Lower leg skin (tissue), 4 donors: Measurements from ENCODE around the gene DNAH10. TPM values are rescaled to one million over a fixed set of nuclear protein-coding genes. Genes with fewer than 3 reads are reported as not detected.

ENCODE experiments used
- DNase-seq, 2 donors: peaks; one replicate each; pipeline ENCODE4 v3.0.0-alpha.2; 2019; ENCODE audit warnings: low spot score in 2 of 2
- H3K4me3 ChIP-seq: fragments of 200-600 bp; sonication (generic); 2 replicates; pipeline ENCODE4 v1.5.1; 2017; ENCODE audit warnings: mild to moderate bottlenecking, low read depth; ENCODE audit not compliant: poor library complexity, severe bottlenecking
- POLR2A ChIP-seq, 2 donors: fragments of 450-650 bp; IDR thresholded peaks; one replicate each; pipeline ENCODE4 v1.6.1; 2016 to 2017; ENCODE audit warnings: antibody characterized with exemption in 2 of 2, mild to moderate bottlenecking in 1 of 2, moderate library complexity in 1 of 2
- WGBS, 2 donors: methylation state at CpG; one replicate each; pipeline ENCODE4 v1.1.5; 2018; 5-methylcytosine and 5-hydroxymethylcytosine counted together
- intact Hi-C: fragments of 100-400 bp; cut with DNase I; formaldehyde crosslinking; loops from one replicate; pipeline ENCODE4 v1.15.0; 2023; ENCODE audit warnings: low total_unique reads
- total RNA-seq, 4 donors: library from RNA; depleted of rRNA; stranded (reverse); fragments of >200 nt; gene quantifications; one replicate each; pipeline ENCODE4 v1.1.0, GENCODE V29; 2016
- TF ChIP-seq, protein P1 (sequence below), 3 donors: fragments of 450-650 bp; IDR thresholded peaks; one replicate each; pipeline ENCODE4 v1.5.1; 2016; ENCODE audit warnings: antibody characterized with exemption in 3 of 3, mild to moderate bottlenecking in 3 of 3, moderate library complexity in 2 of 3

The DNAH10 gene
- total RNA-seq, 4 donors from 2014 or later: 0.02 to 0.27 (median 0.06) TPM; not detected in 1

- H3K4me3 ChIP-seq: no peak overlapping the region
- TF ChIP-seq, protein P1, sequence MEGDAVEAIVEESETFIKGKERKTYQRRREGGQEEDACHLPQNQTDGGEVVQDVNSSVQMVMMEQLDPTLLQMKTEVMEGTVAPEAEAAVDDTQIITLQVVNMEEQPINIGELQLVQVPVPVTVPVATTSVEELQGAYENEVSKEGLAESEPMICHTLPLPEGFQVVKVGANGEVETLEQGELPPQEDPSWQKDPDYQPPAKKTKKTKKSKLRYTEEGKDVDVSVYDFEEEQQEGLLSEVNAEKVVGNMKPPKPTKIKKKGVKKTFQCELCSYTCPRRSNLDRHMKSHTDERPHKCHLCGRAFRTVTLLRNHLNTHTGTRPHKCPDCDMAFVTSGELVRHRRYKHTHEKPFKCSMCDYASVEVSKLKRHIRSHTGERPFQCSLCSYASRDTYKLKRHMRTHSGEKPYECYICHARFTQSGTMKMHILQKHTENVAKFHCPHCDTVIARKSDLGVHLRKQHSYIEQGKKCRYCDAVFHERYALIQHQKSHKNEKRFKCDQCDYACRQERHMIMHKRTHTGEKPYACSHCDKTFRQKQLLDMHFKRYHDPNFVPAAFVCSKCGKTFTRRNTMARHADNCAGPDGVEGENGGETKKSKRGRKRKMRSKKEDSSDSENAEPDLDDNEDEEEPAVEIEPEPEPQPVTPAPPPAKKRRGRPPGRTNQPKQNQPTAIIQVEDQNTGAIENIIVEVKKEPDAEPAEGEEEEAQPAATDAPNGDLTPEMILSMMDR (IDR thresholded peaks at IDR 0.05): no peak
- TF ChIP-seq POLR2A (IDR thresholded peaks at IDR 0.05): no peak
- peak in 1 of 2 donors; percentile 10 for DNase-seq
- intact Hi-C loops: no loop called here
- WGBS, 2 donors: 81 to 90% methylated on average over 28 of the region's 28 CpGs
These were observed 91.4 kb downstream of the DNAH10 start for GRCh38 chr12:123853396-123854070.

GRCh38 chr12:123854232-123854631 is 92.1 kb downstream of the DNAH10 start:
- intact Hi-C loops: no loop called here
- WGBS, 2 donors: 63 to 72% methylated on average over 7 of the region's 7 CpGs
- TF ChIP-seq, protein P1 (IDR thresholded peaks at IDR 0.05): no peak
- no peak for TF ChIP-seq POLR2A (IDR thresholded peaks at IDR 0.05)
- peak in 1 of 2 donors; percentile 4 for DNase-seq
- no peak overlapping the region for H3K4me3 ChIP-seq

- TF ChIP-seq, protein P1 (IDR thresholded peaks at IDR 0.05): no peak
- no peak for TF ChIP-seq POLR2A (IDR thresholded peaks at IDR 0.05)
- intact Hi-C loops: no loop called here
- WGBS, 2 donors: 51 to 52% methylated on average over 6 of the region's 6 CpGs
- no peak overlapping the region for H3K4me3 ChIP-seq
- peak in 1 of 2 donors; percentile 42 for DNase-seq
These were observed 92.8 kb downstream of the DNAH10 start for GRCh38 chr12:123854918-123855317.

DNA sequence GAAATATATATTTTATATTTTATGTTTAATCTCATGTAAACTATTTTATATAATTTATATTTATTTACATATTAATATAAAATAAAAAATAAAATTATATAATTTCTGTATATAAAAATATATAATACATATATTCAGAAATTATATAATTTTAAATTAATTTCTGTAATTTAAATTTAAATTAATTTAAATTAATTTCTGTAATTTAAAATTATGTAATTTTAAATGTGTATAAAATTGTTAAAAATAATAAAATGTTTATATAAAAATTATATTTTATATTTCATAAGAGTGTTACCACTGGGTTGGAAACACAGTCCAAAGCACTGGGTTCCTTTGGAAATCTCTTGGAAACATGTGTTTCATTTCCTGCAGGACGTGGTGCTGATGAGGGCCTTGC is 94.6 kb downstream of the DNAH10 start:
- no peak overlapping the region for H3K4me3 ChIP-seq
- TF ChIP-seq, protein P1 (IDR thresholded peaks at IDR 0.05): no peak
- no peak for TF ChIP-seq POLR2A (IDR thresholded peaks at IDR 0.05)
- WGBS, 2 donors: 84 to 85% methylated on average over 1 of the region's 1 CpG
- intact Hi-C loops: no loop called here
- DNase-seq: no peak

GRCh38 chr12:123858176-123858575 is 96.1 kb downstream of the DNAH10 start:
- 82 to 87% methylated on average over 9 of the region's 9 CpGs for WGBS, 2 donors
- intact Hi-C loops: no loop called here
- TF ChIP-seq, protein P1 (IDR thresholded peaks at IDR 0.05): no peak
- no peak for TF ChIP-seq POLR2A (IDR thresholded peaks at IDR 0.05)
- H3K4me3 ChIP-seq: no peak overlapping the region
- peak in 1 of 2 donors; percentile 25 for DNase-seq

- intact Hi-C loops: no loop called here
- no peak for TF ChIP-seq POLR2A (IDR thresholded peaks at IDR 0.05)
- TF ChIP-seq, protein P1 (IDR thresholded peaks at IDR 0.05): no peak
- 69 to 73% methylated on average over 13 of the region's 13 CpGs for WGBS, 2 donors
- peak in 1 of 2 donors; percentile 48 for DNase-seq
- H3K4me3 ChIP-seq: no peak overlapping the region
These were observed 96.9 kb downstream of the DNAH10 start for GRCh38 chr12:123859035-123859434.
